GM18511 (cell line): ENCODE data around the gene LARP1B.
"Not testable (repeated sequence)": the region's sequence is repeated elsewhere in the genome, so short reads cannot be mapped to it uniquely, and the experiment has no call there.

Source experiments
- ATAC-seq: cut with Tn5 transposase; IDR thresholded peaks from one replicate; pipeline ENCODE4 v1.9.1; 2021; ENCODE audit warnings: mild to moderate bottlenecking, moderate library complexity; ENCODE audit not compliant: unreplicated experiment

LARP1B gene

DNA sequence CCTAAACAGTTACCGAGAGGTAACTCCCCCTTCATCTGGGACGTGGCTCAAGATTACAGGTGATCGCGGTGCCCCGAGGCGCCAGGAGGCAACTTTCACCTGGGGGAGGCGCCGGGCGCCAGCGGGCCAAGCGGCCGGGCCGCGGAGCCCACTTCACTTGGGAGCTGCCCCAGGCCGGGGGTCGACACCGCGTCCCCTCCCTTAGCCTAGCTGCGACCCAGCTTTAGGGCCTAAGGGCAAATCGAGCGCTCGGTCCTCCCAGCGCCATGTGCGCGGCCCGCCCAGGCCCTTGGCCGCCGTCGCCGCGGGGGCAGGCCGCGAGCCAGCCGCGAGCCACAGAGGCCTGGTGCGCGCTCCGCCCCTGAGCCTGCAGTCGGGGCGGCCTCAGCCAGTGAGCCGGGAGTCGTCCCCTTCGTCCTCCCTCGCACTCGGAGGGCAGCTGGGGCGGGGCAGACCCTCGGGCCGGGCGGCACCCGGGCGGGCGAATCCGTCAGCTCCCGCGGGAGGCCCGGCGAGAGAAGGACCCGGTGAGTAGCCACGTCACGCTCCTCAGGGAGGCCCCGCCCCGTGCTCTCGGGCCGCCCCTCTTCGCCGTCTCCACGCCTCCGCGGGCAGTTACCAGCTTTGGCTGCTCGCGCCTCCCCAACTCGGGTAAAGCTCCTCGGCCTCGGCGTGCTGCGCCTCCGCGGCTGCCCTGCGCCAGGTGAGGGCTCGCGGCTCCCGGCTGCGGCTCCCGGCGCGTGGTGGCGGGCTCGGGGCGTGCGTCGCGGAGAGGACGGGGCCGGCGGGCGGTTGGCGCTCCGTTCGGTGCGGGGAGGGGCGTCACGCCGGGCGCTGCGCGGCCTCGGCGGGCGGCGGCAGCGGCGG lies at the start of gene LARP1B:
TSS of gene LARP1B (plus strand) at position 614 of the 867 bp plus-strand sequence. CDS start 13,640 bp downstream, outside the sequence.
- peak; percentile 89 for ATAC-seq

DNA sequence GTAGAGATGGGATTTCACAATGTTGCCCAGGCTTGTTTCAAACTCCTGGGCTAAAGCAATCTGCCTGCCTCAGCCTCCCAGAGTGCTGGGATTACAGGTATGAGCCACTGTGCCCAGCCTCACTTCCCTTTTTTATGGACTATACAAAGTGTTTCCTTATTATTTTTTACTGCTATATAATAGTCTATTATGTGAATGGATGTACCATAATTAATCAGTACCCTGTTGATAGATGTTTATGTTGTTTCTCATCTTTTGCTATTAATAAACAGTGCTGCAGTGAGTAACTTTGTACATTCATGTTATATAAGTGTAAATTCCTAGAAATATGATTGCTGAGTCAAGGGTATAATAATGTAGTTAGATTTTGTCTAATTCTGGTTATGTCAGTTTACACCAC lies 35.8 kb upstream of the LARP1B start:
- ATAC-seq: no peak

GRCh38 chr4:128029907-128030306 lies 31.2 kb upstream of the LARP1B start:
- no peak for ATAC-seq

- ATAC-seq: no peak
Observed at GRCh38 chr4:128031756-128032384, 29.2 kb upstream of the LARP1B start.

GRCh38 chr4:128039568-128039967 lies 21.5 kb upstream of the LARP1B start:
- no peak for ATAC-seq

DNA sequence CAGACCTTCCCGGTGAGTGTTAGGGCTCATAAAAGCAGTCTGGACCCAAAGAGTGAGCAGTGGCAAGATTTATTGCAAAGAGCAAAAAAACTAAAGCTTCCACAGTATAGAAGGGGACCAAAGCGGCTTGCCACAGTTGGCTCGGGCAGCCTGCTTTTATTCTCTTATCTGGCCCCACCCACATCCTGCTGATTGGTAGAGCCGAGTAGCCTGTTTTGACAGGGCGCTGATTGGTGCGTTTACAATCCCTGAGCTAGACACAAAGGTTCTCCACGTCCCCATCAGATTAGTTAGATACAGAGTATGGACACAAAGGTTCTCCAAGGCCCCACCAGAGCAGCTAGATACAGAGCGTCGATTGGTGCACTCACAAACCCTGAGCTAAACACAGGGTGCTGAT lies 14.1 kb upstream of the LARP1B start:
- not testable (repeated sequence) for ATAC-seq

- not testable (repeated sequence) for ATAC-seq
Observed at GRCh38 chr4:128047514-128047913, 13.6 kb upstream of the LARP1B start.

GRCh38 chr4:128051229-128051628 lies 9.9 kb upstream of the LARP1B start:
- not testable (repeated sequence) for ATAC-seq

DNA sequence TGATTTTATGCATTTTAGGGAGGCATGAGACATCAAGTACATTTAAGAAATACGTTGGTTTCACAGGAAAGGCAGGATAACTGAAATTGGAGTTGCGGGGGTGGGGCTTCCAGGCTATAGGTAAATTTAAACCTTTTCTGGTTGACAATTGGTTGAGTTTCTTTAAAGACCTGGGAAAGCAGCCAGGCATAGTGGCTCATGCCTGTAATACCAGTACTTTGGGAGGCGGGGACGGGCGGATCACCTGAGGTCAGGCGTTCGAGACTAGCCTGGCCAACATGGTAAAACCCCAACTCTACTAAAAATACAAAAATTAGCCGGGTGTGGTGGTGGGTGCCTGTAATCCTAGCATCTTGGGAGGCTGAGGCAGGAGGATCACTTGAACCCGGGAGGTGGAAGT lies 6.2 kb upstream of the LARP1B start:
- ATAC-seq: not testable (repeated sequence)

- not testable (repeated sequence) for ATAC-seq
Observed at GRCh38 chr4:128055441-128056206, 5.5 kb upstream of the LARP1B start.

- no peak for ATAC-seq
Observed at GRCh38 chr4:128056396-128056795, 4.7 kb upstream of the LARP1B start.

- no peak for ATAC-seq
Observed at GRCh38 chr4:128060121-128060698, 902 bp upstream of the LARP1B start.

DNA sequence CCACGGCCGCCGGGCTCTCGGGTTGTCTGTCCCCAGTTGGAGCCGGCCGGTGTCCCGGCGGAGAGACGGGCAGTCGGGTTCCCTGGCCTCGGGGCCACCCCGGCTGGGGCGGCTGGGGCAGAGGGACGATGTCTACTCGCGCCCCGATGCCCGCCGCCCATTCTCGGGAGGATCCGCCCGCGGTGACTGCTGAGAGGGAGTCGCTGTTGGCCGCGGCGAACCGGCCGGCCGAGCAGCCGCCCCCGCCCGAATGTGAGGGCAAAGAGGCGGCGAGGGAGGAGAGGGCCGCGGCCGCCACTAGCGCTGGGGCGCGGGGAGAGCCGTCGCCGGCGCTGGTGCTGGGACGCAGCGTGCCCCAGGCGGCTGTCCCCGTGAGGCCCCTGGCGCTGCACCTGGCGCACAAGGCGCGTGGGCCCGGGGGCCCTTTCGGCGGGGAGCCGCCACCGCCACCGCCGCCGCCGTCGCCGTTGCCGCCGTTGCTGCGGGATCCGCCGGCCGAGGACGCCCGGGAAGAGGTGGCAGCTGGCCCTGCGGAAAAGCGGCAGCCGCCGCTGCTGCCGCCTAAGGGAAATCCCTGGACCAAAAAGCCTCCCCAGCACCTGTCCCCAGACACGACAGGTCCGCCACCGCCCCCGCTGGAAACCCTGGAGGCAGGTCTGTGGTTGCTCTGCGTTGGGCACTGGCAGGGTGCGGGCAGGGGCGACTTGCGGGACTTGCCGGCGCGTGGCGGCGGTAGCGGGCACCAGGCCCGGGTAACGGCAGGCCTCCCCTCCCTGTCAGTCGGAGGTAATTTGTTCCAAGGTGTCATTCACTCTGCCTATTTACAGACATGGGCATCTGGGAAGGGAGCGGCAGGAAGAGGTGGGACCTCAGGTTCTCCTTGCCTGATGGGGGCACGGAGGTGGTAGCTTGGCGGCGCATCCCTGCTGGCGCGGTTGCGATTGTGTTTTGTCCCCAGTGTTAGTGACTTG lies 739 bp downstream of the LARP1B start:
- peak; percentile 44 for ATAC-seq

DNA sequence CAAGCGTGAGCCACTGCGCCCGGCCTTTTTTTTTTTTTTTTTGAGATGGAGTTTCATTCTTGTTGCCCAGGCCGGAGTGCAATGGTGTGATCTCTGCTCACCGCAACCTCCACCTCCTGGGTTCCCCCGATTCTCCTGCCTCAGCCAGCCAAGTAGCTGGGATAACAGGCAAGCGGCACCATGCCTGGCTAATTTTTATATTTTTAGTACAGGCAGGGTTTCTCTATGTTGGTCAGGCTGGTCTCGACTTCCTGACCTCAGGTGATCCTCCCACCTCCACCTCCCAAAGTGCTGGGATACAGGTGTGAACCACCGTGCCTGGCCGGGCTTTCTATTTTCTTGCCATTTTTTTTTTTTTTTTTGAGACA lies 5.3 kb downstream of the LARP1B start:
- not testable (repeated sequence) for ATAC-seq

DNA sequence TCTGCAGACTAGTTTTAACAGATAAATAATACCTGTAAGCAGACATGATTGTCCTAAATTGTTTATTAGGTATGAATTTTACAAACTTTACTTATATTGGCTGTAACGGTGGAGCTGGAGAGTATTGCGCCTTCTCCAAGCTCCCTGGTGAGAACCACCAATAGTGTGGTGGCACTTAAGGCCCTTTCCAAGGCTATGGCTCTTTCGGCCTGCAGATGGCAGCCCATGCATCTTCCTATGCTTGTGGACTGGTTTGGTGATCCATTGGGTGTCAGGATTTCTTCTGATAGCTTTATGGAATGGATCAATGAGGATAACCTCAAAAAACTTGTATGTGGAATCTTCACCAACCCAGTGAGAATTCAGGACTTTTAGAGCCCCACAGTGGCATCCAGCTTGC lies 7.8 kb downstream of the LARP1B start:
- no peak for ATAC-seq

DNA sequence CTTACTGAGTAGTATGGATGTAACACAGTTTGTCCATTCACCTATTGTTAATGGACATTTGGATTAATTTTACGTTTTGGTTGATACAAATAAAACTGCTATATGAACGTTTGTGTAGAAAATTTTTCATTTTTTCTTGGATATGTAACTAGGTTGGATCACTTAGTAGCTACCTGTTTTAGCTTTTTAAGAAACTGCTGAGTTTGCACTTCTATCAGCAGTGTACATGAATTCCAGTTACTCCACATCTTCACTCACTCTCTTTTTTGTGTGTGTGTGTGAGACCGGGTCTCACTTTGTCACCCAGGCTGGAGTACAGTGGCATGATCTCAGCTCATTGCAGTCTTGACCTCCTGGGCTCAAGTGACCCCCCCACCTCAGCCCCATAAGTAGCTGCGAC lies 15.4 kb downstream of the LARP1B start:
- ATAC-seq: no peak

DNA sequence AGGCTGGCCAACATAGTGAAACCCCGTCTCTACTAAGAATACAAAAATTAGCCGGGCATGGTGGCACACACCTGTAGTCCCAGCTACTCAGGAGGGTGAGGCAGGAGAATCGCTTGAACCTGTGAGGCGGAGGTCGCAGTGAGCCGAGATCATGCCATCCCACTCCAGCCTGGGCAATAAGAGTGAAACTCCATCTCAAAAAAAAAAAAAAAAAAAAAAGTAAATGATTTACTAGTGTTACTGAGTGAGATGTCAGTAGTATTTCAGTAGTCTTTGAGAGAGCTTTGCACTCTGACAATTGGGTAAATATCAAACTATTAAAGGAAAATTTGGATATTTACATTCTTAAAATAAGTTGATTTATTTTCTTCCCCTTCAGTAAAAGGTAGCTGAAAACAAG lies 34.2 kb downstream of the LARP1B start:
- ATAC-seq: not testable (repeated sequence)

- ATAC-seq: no peak
Observed at GRCh38 chr4:128107766-128108165, 46.7 kb downstream of the LARP1B start.

GRCh38 chr4:128123036-128123435 lies 61.9 kb downstream of the LARP1B start:
- no peak for ATAC-seq

- ATAC-seq: no peak
Observed at GRCh38 chr4:128130621-128131020, 69.5 kb downstream of the LARP1B start.
